ENCODE data around the gene TSKS. TPM values are rescaled to one million over a fixed set of nuclear protein-coding genes. Genes with fewer than 3 reads are reported as not detected.

TSKS gene, protein sequence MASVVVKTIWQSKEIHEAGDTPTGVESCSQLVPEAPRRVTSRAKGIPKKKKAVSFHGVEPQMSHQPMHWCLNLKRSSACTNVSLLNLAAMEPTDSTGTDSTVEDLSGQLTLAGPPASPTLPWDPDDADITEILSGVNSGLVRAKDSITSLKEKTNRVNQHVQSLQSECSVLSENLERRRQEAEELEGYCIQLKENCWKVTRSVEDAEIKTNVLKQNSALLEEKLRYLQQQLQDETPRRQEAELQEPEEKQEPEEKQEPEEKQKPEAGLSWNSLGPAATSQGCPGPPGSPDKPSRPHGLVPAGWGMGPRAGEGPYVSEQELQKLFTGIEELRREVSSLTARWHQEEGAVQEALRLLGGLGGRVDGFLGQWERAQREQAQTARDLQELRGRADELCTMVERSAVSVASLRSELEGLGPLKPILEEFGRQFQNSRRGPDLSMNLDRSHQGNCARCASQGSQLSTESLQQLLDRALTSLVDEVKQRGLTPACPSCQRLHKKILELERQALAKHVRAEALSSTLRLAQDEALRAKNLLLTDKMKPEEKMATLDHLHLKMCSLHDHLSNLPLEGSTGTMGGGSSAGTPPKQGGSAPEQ
- 0.52 TPM in 1 of 2 replicates, not detected in the other for total RNA-seq

DNA sequence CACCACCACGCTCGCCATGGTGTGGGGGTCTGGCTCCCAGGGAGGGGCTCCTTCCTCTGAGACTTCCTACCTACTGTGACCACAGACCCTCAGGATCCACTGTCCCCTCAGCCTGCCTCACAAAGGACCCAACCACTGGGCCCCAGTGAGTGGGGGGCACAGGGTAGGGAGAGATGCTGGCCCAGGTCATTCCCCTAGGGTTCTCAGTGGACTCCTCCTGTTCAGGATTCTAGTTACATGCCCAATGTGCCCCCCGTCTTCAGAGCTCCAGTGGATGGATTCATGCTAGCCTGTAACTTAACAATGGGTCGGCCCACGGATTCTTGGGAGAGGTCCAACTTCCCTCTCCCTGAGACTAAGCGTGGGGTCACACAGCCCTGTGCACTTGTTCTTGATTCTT, at the start of gene TSKS:
TSKS (minus strand) TSS at position 77 of the 400 bp plus-strand sequence; CDS start at position 18, 59 bp downstream.

GRCh38 chr19:49766930-49767299, 3.8 kb upstream of the TSKS start, which contains the start of gene AP2A1:
Gene AP2A1, plus strand, starts transcription at chr19:49767001. Its CDS starts 133 bp downstream, at chr19:49767134.

DNA sequence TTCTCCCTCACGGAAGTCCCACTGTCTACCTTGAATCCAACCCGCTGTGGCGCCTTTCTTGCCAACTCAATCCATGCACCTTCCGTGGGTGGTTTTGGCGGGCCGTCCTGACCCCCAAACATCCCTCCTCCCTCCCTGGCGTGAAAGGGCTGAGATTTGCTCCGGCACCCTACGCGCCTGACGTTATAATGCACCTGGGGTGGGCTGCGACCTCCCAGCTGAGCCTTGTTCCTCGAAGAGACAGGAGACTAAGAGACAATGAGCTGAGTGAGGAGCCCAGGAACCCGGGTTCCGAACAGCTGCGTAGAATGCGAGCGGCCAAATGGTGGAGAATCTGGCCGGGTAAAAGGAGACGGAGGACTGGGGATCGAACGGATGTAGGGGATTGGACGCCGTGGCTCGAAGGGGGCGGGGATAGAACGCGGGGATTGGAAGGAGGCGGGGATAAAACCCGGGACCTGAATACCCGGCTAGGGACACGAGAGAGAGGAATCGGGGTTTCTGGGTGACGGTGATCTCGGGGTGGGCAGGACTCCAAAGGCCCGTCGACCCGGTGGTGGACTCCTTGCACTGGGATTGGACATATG, 72.4 kb downstream of the TSKS start, which contains the start of gene CPT1C:
CPT1C (plus strand) TSS at position 461 of the 587 bp plus-strand sequence. CDS start 1,137 bp downstream, outside the sequence.

Other genes with a start within 250 kb of the TSKS start
- gene RCN3, start 235.3 kb downstream of the TSKS start, total RNA-seq: 339 and 441 TPM in 2 replicates
- gene NOSIP, start 182.8 kb downstream of the TSKS start, total RNA-seq: 30.8 and 33.4 TPM in 2 replicates
- 0.65 and 0.86 TPM in 2 replicates for gene PRRG2, start 182.0 kb downstream of the TSKS start, total RNA-seq
- 4.2 and 6.1 TPM in 2 replicates for gene PRR12, start 172.1 kb downstream of the TSKS start, total RNA-seq
- gene RRAS, start 123.2 kb downstream of the TSKS start, total RNA-seq: 82.1 and 88.7 TPM in 2 replicates
- 22.7 and 30.5 TPM in 2 replicates for gene SCAF1, start 121.1 kb downstream of the TSKS start, total RNA-seq
- 64.3 and 68.0 TPM in 2 replicates for gene IRF3, start 97.4 kb downstream of the TSKS start, total RNA-seq
- gene BCL2L12, start 97.4 kb downstream of the TSKS start, total RNA-seq: 2.7 TPM in 2 replicates
- 205 and 248 TPM in 2 replicates for gene PRMT1, start 86.0 kb downstream of the TSKS start, total RNA-seq
- 0.36 and 0.52 TPM in 2 replicates for gene ADM5, start 73.7 kb downstream of the TSKS start, total RNA-seq
- gene CPT1C, start 72.2 kb downstream of the TSKS start, total RNA-seq: 24.3 and 29.3 TPM in 2 replicates
- 145 and 148 TPM in 2 replicates for gene AP2A1, start 3.7 kb upstream of the TSKS start, total RNA-seq
- gene FUZ, start 50.0 kb upstream of the TSKS start, total RNA-seq: 21.3 and 30.7 TPM in 2 replicates
- 21.0 and 23.4 TPM in 2 replicates for gene MED25, start 55.0 kb upstream of the TSKS start, total RNA-seq
- 78.2 and 83.5 TPM in 2 replicates for gene PTOV1, start 87.9 kb upstream of the TSKS start, total RNA-seq
- 28.7 and 45.7 TPM in 2 replicates for gene PNKP, start 104.3 kb upstream of the TSKS start, total RNA-seq
- 14.1 and 14.3 TPM in 2 replicates for gene AKT1S1, start 114.0 kb upstream of the TSKS start, total RNA-seq
- 18.6 and 22.7 TPM in 2 replicates for gene TBC1D17, start 114.4 kb upstream of the TSKS start, total RNA-seq
- gene IL4I1, start 133.6 kb upstream of the TSKS start, total RNA-seq: 0.13 and 0.23 TPM in 2 replicates
- gene ATF5, start 165.9 kb upstream of the TSKS start, total RNA-seq: 5.3 and 6.3 TPM in 2 replicates
- 22.2 and 29.3 TPM in 2 replicates for gene NUP62, start 166.2 kb upstream of the TSKS start, total RNA-seq
- not detected in 2 replicates for gene SIGLEC11, start 197.9 kb upstream of the TSKS start, total RNA-seq